Right renal pelvis (tissue), 4 donors: ENCODE data around the gene PLCG2. TPM values are rescaled to one million over a fixed set of nuclear protein-coding genes. Genes with fewer than 3 reads are reported as not detected.
"Not testable (repeated sequence)": the region's sequence is repeated elsewhere in the genome, so short reads cannot be mapped to it uniquely, and the experiment has no call there.

Experiments used
- DNase-seq, 4 donors: peaks; one replicate each; pipeline ENCODE4 v3.0.0-alpha.2; 2013; ENCODE audit warnings: low read depth in 4 of 4, low spot score in 3 of 4, missing footprints in 1 of 4
- polyA plus RNA-seq, 4 donors: library from polyadenylated mRNA; unstranded; fragments of 120-200 nt; gene quantifications; one replicate each; pipeline ENCODE4 v1.2.1, GENCODE V29; 2013; ENCODE audit not compliant: insufficient read length in 4 of 4

The PLCG2 gene
- polyA plus RNA-seq, 4 donors: 33.3 to 48.8 (median 43.5) TPM

GRCh38 chr16:81786868-81787267 lies 7.8 kb downstream of the PLCG2 start:
- no peak for DNase-seq

GRCh38 chr16:81787659-81788058 lies 8.6 kb downstream of the PLCG2 start:
- no peak for DNase-seq

- DNase-seq: no peak
Measured at GRCh38 chr16:81790277-81790676, 11.2 kb downstream of the PLCG2 start.

GRCh38 chr16:81790830-81791435 lies 11.8 kb downstream of the PLCG2 start:
- no peak for DNase-seq

GRCh38 chr16:81792828-81793227 lies 13.7 kb downstream of the PLCG2 start:
- DNase-seq: no peak

- DNase-seq: no peak
Measured at GRCh38 chr16:81795193-81795592, 16.1 kb downstream of the PLCG2 start.

- DNase-seq: no peak
Measured at GRCh38 chr16:81796035-81796434, 16.9 kb downstream of the PLCG2 start.

- DNase-seq: no peak
Measured at GRCh38 chr16:81796583-81797346, 17.7 kb downstream of the PLCG2 start.

- DNase-seq: no peak
Measured at GRCh38 chr16:81797443-81797842, 18.4 kb downstream of the PLCG2 start.

GRCh38 chr16:81798311-81799137 lies 19.4 kb downstream of the PLCG2 start:
- no peak for DNase-seq

- no peak for DNase-seq
Measured at GRCh38 chr16:81799138-81799504, 20.0 kb downstream of the PLCG2 start.

- DNase-seq: not testable (repeated sequence)
Measured at GRCh38 chr16:81801724-81802123, 22.6 kb downstream of the PLCG2 start.

- no peak for DNase-seq
Measured at GRCh38 chr16:81803332-81803731, 24.2 kb downstream of the PLCG2 start.

- DNase-seq: no peak
Measured at GRCh38 chr16:81804134-81804610, 25.1 kb downstream of the PLCG2 start.

GRCh38 chr16:81806696-81807095 lies 27.6 kb downstream of the PLCG2 start:
- no peak for DNase-seq

- DNase-seq: no peak
Measured at GRCh38 chr16:81807767-81808358, 28.8 kb downstream of the PLCG2 start.

- no peak for DNase-seq
Measured at GRCh38 chr16:81808933-81809480, 29.9 kb downstream of the PLCG2 start.

GRCh38 chr16:81809567-81809966 lies 30.5 kb downstream of the PLCG2 start:
- DNase-seq: no peak

- no peak for DNase-seq
Measured at GRCh38 chr16:81810361-81810760, 31.3 kb downstream of the PLCG2 start.

- DNase-seq: no peak
Measured at GRCh38 chr16:81810894-81811538, 31.9 kb downstream of the PLCG2 start.
